HG02852 (cell line): Measurements from ENCODE around the gene ARHGAP28.

ENCODE experiments used
- ATAC-seq: cut with Tn5 transposase; IDR thresholded peaks from one replicate; pipeline ENCODE4 v1.9.1; 2021; ENCODE audit warnings: mild to moderate bottlenecking, moderate library complexity; ENCODE audit not compliant: unreplicated experiment

ARHGAP28 gene

DNA sequence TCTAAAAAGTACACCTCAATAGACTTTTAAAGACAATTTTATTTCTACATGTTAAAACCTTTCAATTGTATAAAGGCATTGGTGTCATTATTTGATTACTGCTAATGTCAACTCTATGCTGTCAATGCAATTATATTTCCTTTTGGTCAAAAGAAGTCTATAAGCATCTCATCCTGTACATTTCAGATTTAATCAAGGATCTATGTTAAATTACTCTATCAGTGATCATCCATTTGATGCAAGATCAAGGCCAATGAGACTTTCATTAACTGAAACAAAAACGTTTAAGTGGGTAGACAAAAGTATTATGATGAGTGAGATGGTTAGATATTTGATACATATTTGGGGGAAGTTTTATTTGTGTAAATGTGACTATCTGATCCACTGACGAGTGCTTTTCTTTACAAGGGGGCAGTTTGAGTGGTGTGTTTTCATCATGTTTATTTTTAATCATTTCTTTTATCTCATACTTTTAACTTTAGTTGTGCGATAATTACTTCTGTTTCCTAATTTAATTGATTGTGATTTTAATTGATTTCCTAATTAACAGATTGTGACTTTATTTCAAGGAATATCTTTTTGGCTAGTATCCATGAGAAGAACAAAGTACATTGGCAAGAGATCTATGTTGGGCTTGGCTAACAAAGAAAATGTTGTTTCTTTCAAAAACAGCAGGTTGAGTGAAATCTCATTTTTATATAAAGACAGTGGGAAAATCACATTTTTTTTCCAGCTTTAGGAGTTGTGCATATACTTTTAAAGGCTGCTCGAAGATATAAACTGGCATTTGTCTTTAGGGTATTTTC lies 1.1 kb downstream of the ARHGAP28 start:
- ATAC-seq = no peak

DNA sequence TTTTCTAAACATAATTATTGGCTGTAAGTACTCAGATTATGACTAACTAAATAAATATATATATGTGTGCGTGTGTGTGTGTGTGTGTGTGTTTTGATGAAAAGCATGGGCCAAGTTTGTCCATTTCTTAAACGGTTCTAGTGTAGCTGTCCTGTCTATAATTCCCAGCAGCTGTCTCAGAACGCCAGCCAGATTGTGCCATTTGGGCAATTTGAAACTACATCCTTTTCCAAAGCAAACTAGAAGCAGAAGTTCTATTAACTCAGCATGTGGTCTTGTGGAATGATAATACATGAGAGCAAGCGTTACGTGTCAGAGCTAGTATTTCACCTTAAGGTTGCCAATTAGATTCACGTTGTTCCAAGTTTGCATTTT lies 1.7 kb downstream of the ARHGAP28 start:
- no peak for ATAC-seq

DNA sequence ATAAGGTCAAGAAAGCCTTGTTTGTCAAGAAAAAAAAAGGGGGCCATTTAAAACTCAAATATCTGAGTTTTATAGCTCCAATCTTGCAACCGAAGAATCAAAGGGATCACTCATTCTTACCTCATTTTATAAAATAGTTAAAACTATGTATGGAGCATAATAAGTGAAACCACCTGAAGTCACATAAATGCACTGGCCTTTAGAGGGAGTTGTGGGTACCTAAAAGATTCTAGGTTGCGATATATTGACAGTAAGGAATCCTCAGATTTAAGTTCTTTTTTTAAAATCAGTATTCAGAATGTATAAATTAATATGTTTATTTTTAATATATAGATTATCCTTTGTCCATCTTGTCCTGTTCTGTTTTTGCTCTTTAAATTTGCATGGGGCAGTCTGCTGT lies 3.4 kb downstream of the ARHGAP28 start:
- ATAC-seq = no peak

DNA sequence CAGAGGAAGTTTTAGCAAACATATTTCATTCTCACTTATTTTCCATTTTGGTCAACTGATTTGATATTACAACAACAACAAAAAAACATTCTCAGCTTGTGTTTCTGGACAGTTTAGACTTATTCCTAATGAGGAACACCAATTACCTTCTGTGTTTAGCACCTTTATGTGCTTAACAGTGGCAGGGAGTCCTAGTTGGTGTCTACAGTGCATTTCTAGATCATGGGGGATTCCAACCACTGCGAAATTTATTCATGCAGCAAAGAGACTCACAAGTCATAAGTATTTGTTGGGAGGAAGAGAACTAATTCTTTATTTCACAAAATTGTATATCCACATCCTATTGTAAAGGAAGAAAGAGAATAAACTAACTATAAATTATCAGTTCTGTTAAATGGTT lies 4.2 kb downstream of the ARHGAP28 start:
- no peak for ATAC-seq

DNA sequence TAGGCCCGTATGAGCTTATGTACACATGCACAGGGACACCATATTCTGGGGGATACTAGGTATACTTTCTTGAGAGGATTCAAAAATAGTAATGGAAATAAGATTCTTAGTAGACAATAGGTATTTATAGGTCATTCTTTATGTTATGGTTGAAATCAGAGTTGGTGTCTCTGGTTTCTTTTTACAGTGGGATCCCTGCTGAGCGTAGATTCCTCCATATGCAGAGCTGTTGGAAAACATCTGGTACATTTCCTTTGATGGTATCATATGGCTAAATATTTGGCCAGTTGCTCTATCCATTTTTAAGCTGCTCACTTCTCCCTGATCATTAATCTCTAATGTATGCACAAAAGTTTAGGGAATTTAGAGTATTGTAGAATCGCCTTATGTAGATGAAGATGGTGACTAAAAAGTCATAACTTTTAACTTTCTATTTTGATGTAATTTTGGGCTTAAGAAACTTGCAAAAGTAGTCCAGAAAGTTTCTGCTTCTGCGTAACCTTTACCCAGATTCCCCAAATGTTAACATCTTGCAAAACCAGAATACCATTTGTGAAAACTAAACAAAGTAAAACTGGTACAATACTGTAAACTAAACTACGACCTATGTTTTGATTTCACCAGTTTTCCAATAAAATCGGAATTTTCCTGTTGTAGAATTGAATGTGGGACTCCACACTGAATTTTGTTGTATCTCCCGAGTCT lies 5.4 kb downstream of the ARHGAP28 start:
- ATAC-seq = no peak

DNA sequence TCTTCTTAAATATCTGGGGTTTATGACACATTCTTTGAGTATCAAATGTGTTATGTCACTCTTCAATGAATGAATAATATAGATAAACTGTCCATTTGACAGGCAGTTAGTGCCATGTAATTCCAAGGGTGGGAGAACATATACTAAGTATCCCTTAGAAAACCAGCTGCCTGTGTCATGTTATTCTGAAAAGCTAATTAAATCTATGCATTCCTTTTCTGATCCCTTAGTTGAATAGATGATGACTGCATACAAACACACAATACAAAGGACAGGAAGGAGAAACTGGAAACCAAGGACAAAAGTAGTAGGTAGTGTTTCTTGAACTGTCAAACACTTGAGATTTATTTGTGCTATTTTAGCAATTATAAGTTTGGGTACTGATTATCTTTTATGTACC lies 8.3 kb downstream of the ARHGAP28 start:
- ATAC-seq = no peak

DNA sequence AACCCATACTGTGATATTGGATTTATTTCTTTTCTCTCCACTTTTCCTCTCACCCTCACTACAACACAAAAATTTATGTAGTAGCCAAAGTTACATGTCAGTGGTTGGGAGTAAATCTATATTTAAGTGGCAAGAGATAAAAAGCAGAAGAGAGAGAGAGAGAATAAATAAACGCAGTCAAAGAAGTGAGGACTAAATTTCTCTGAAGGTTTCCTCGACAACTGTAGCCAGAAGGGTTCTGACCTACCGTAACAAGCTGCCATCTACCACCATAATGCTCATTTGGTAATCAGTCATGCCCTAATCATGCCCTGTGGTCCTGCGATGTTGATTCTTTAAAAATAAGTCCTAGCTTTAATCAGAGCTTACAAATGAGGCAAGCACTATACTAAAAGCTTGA lies 9.1 kb downstream of the ARHGAP28 start:
- ATAC-seq = no peak

DNA sequence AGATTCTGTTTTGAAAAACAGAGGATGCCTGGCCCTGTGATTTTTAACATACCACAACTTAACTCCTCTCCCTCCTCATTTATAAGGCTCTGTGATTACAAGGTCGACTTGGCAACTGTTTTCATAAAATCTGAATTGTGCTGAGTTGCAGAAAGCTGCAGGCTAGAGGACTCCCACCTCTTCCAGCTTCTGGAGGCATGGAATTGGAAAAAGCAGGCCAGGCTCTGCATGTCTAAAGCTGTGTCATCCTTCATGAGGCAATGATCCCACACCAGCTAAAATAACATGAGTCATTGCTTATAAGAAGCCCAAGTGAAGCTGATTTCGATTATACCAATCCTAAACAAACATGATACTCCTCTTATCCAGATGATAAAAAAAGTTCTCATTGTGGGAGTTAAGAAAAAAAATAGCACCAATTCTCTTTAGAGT lies 11.7 kb downstream of the ARHGAP28 start:
- ATAC-seq = no peak

DNA sequence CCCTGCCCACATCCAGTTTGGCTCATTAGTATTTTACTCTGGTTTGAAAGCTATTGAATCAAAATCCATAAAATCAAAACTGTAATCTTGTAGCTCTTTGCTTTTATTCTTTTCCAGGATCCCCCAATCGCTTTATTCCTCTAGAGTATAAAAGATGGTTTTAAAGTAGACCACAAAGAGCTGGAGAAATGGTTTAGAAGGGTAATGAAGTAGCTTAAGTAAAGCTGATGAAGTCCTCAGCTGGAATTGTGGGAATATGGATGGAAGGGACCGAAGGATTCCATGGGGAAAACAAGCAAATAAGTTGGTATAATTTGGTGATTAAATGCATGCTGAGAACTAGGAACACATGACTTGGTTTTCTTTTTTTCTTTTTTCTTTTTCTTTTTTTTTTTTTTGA lies 12.3 kb downstream of the ARHGAP28 start:
- ATAC-seq = no peak

DNA sequence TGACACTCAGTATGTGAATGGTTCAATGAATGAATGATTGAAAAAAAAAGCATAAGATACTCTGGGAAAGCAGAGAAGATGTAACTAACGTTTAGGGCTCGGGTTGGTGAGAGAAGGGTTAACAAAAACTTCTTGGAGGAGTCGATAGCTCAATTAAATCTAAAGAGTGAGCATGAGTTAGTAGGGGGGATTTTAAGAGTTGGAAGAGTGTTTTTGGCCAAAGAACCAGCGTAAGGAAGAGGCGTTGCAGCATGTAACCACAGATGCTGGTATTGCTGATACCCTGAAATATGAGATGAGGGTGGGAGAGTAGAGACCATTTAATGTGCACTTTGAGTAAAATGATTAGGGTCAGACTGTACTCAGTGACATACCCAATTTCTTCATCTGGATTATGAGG lies 14.5 kb downstream of the ARHGAP28 start:
- no peak for ATAC-seq

DNA sequence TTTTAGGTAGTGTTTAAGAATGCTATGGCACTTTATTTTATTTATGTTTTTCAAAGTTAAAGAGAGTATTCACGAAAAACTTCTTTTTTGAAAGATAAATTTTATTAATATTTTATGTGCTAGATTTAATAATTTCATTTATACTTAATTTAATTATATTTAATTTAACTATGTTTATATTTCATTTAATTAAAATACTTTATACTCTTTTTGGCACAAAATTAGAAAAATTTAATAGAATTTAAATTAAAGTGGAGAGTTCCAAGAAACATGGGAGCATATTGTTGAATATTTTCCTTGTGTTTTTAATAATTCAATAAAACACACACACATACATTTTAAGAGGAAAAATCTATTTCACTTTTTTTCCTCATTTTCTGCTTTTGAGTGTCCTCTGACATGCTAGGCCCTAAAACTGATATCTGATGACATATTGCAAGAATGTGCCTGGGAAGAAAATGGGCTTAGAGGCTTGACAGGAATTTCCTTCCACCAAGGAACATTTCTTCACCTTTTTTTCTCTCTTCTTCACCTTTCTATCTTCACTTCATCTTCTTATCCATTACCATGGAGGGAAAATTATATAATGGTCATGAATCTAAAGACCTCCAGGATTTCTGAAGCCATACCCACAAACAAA lies 15.4 kb downstream of the ARHGAP28 start:
- no peak for ATAC-seq

DNA sequence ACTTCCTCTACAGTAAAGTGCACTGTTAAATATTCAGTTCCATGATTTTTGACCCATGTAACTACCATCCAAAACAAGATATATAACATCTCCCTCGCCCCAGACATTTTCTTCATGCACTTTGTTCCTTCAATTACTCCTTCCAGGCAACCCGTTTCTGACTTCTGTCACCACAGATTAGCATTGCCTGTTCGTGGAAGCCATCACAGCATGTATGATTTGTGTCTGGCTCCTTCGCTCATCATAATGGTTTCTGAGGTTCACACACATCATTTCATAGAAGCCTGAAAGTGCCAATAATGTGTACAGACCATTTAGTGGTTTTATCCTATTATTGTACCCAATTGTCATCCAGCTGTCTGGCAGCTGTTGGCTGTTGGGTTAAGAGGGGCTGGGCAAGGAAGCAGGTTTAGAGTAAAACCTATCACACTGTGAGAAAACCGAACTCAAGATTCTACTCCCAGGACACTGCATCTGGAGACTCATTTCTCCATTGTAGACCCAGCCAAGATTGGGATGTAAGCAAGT lies 16.1 kb downstream of the ARHGAP28 start:
- no peak for ATAC-seq

DNA sequence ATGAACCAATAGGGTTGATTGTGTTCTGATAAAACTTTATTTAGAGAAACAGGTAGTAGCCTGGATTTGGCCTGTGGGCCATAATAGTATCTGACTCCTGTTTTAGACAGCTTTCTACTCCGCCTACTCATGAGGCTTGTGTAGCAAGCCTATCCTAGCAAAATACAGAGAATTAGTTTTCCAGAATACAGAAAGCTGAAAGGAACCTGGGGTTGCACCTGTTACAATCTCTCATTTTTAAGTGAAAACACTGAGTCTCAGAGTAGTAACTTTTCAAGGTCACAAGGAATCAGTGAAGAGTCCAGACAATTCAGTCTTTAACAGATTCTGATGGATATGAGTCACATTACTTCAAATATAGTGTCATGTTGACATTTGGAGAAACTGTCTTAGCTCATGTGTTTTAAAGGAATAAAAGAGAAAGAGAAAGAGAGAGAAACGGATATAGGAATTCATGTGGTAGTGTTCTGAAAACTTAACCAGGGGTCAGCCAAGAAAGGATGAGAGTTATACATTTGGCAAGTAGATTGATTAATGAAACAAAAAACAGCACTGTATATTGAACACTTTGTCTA lies 17.0 kb downstream of the ARHGAP28 start:
- ATAC-seq = no peak

DNA sequence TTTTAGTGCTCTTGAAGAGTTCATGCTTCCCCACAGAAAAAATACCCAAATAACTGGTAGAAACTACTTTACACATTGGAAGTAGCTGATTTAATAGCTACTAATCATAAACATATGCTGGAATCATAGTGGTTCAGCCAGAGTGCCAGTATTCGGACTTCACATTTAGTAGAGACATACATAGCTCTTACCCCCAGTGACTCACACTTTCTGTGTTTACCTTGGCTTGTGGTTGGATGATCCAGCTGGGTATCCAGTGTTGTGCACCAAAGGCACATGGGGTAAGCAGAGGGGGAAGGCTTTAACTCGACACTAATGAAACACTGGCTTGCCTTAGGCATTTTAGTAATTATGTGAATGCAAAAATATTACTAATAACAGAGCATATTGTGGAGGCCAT lies 18.1 kb downstream of the ARHGAP28 start:
- ATAC-seq = no peak

DNA sequence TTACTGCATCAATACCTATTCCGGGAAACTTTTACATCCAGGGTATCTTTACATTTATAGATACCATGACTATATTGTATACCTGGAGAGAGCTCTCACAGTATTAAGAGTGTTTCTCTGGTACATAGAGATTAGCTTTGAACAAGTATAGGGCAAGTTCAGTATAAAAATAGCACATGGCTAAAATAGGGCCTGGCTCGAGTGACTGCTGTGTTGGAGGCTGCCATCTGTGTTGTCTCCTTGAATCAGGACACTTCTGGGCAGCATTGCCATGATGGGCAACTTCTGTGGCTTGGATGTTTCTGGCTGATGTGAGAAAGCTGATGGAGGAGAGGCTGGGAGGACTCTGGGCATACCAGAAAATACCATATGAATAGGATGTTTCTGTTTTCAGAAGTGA lies 18.7 kb downstream of the ARHGAP28 start:
- ATAC-seq = no peak

DNA sequence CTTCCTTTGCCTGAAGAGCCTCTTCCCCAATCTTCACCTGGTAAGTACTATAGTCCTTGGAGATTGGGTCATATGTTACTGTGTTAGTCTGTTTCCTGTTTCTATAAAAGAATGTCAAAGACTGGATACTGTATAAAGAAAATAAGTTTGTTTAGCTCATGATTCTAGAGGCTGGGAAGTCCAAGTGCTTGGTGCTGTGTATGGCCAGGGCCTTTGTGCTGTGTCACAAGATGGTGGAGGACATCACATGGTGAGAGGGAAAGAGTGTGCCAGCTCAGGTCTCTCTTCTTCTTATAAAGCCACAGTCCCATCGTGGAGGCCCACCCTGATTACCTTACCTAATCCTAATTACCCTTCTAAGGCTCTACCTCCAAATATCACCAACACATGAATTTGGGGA lies 20.9 kb downstream of the ARHGAP28 start:
- no peak for ATAC-seq

DNA sequence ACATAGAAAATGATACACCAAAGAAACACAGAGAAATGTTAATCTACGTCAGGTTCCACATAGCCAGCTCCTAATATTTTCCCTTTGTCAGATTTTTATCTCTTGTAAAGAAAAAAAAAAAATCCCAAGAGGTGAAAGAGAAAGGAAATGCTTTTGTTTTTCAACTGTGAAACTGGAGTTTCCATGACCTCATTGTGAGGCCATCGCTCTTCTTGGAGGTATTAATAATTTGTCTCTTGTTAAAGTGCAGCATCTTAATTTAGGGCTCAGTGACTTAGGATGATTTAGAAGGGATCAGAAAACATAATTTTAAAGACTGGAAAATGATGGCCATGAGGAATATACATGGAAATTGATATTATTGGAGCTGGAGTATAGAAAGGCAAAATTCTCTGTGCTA lies 21.7 kb downstream of the ARHGAP28 start:
- no peak for ATAC-seq

DNA sequence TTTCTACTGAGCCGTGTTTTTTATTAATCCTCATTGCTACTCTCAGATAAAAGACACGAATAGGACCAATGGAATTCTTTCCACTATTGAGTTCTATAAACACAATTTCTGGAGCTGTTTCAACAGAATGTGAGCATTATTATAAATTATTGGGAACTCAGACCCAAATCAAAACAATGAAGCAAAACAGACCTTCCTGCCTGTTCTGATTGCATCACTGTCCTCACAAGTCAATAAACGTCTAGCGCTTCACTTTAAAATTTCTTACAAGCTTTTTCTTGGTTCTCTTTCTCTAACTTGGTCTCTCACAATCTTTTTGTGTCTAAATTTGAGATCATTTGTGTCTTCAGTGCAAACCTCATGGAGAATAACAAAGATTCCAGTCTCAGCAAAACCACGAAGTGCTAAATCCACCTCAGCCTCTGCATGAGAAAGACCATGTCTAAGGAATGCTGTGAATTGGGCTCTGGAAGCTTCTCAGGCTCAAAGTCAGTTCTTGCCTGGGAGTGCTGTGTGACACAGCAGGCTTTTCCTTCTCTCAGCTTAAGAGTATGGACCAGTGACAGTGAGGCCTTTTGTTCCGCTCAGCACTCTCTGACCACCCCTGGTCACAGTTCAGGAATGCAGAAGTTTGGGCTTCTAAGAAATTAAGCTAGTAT lies 22.8 kb downstream of the ARHGAP28 start:
- ATAC-seq = no peak

DNA sequence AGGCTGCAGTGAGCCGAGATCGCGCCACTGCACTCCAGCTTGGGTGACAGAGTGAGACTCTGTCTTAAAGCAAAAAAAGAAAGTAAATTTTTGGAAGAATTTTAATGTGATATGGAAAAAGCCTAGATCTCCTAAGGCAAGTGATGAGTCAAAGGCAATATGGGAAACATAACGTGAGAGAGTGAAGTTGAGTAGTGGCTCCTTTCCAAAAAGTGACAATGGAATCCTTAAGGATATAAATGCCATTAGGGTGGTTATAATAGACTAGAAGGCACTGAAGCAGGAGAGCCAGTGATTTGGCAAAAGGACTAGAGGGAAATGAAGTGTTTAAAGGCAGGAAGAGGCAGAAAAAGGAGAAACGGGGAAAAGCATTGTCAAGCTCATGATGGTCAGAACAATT lies 25.6 kb downstream of the ARHGAP28 start:
- no peak for ATAC-seq

DNA sequence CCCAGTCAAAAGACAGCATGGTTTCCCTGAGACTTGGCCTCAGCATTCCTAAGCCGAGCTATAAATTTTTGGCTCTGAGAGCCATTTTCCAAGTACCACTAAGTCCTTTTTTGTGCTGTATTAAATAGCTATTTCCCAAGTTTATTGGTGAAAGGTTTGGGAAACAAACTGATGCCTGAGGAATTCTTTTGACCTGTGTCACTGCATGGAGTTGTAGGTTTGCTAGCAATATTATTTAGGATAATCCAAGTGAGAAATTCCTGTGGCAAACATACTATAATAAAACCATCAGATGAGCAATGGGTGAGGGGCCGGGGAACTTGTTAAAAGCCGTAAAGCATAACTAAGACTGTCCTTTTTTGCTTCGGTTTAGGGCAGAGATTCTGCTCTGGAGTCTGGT lies 28.4 kb downstream of the ARHGAP28 start:
- no peak for ATAC-seq

DNA sequence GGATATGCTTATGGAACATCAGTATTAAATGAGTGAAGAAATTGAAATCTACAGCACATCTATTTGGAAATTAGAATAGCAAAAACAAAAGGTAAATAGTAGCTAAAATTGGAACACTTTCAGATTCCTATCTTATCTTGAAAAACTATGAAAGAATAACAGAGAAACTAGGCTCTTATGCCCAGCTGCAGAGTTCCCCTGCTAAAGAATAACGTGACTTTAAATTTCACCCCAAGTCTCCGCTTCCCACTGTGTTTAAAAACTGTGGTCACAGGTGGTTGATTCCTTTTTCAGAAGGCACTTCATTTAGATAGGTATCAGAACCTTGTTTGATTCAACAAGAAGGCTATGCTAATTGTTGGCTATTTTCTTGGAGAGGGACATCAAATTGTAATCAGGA lies 30.1 kb downstream of the ARHGAP28 start:
- no peak for ATAC-seq
